Stimulated activated CD4-positive, alpha-beta T cell treated with anti-CD3 and anti-CD28 coated beads, Interleukin-4, amount 100 ng/mL, for 24 hours (primary cell): Measurements from ENCODE around the gene NMRK2.
"Not testable (repeated sequence)": the region's sequence is repeated elsewhere in the genome, so short reads cannot be mapped to it uniquely, and the experiment has no call there.

Experiments used
- DNase-seq: peaks from one replicate; pipeline ENCODE4 v3.0.0-alpha.2; 2020

Gene NMRK2

GRCh38 chr19:3938300-3938950 is 5.6 kb downstream of the NMRK2 start:
- DNase-seq, result not testable (repeated sequence)

GRCh38 chr19:3942790-3943409 is 10.0 kb downstream of the NMRK2 start:
- DNase-seq, result no peak

- DNase-seq, result no peak
Observed at GRCh38 chr19:3944018-3944721, 11.3 kb downstream of the NMRK2 start.

GRCh38 chr19:3945838-3946237 is 13.0 kb downstream of the NMRK2 start:
- no peak for DNase-seq

GRCh38 chr19:3947316-3947933 is 14.6 kb downstream of the NMRK2 start:
- DNase-seq, result not testable (repeated sequence)

GRCh38 chr19:3949294-3949693 is 16.4 kb downstream of the NMRK2 start:
- DNase-seq, result no peak

- no peak for DNase-seq
Observed at GRCh38 chr19:3949997-3950859, 17.4 kb downstream of the NMRK2 start.

GRCh38 chr19:3950871-3951861 is 18.3 kb downstream of the NMRK2 start:
- no peak for DNase-seq

GRCh38 chr19:3952755-3953276 is 19.9 kb downstream of the NMRK2 start:
- not testable (repeated sequence) for DNase-seq

- no peak for DNase-seq
Observed at GRCh38 chr19:3954107-3954506, 21.2 kb downstream of the NMRK2 start.

- not testable (repeated sequence) for DNase-seq
Observed at GRCh38 chr19:3955276-3955675, 22.4 kb downstream of the NMRK2 start.

GRCh38 chr19:3955688-3956087 is 22.8 kb downstream of the NMRK2 start:
- DNase-seq, result no peak

- no peak for DNase-seq
Observed at GRCh38 chr19:3958836-3959765, 26.2 kb downstream of the NMRK2 start.

- no peak for DNase-seq
Observed at GRCh38 chr19:3959766-3960131, 26.9 kb downstream of the NMRK2 start.

GRCh38 chr19:3961007-3961406 is 28.1 kb downstream of the NMRK2 start:
- no peak for DNase-seq

- no peak for DNase-seq
Observed at GRCh38 chr19:3963458-3964255, 30.8 kb downstream of the NMRK2 start.

GRCh38 chr19:3964256-3965194 is 31.7 kb downstream of the NMRK2 start:
- DNase-seq, result no peak
